Caco-2 (cell line): ENCODE results near the gene PCLAF. TPM values are rescaled to one million over a fixed set of nuclear protein-coding genes. Genes with fewer than 3 reads are reported as not detected.

Source experiments
- BruUV-seq: library from RNA; stranded (reverse); fragments of 400-500 nt; replicated peaks from 2 replicates; lab custom pipeline; 2021; lab: Mats Ljungman, UMichigan
- CTCF ChIA-PET: fragments of 300-600 bp; sonication (Branson Sonifier 250); formaldehyde crosslinking; loops from one replicate; lab custom pipeline; 2022; ENCODE audit warnings: antibody characterized with exemption; lab: Charles Lee
- POLR2A ChIA-PET: fragments of 300-600 bp; sonication (Branson Sonifier 250); formaldehyde crosslinking; loops from one replicate; lab custom pipeline; 2022; ENCODE audit warnings: antibody characterized with exemption; lab: Charles Lee
- DNase-seq, 2 experiments: peaks; one replicate each; pipeline versions ENCODE4 v3.0.0 to v3.0.0-alpha.2; 2020 to 2022
- H3K27me3 ChIP-seq: replicated peaks from 2 replicates; pipeline ENCODE4 v1.6.0; 2011; ENCODE audit warnings: low read length; ENCODE audit not compliant: control insufficient read depth, insufficient read depth
- H3K36me3 ChIP-seq: 2 replicates; pipeline ENCODE4 v1.5.1; 2011; ENCODE audit warnings: low read length; ENCODE audit not compliant: control insufficient read depth, insufficient read depth
- H3K4me1 ChIP-seq: fragments of 250-450 bp; sonication (Bioruptor Pico); 2 replicates; pipeline ENCODE4 v1.5.1; 2020; ENCODE audit warnings: mild to moderate bottlenecking
- H3K4me3 ChIP-seq: 2 replicates; pipeline ENCODE4 v1.5.1; 2011; ENCODE audit warnings: low read depth, mild to moderate bottlenecking, control low read depth, low read length
- H3K9me3 ChIP-seq: fragments of 250-450 bp; sonication (Bioruptor Pico); 2 replicates; pipeline ENCODE4 v1.5.1; 2020; ENCODE audit warnings: mild to moderate bottlenecking, moderate library complexity
- H3K27ac Mint-ChIP-seq: one replicate; pipeline ENCODE4 v1.8.0; 2022; ENCODE audit warnings: mixed read lengths; ENCODE audit not compliant: unreplicated experiment
- H3K27me3 Mint-ChIP-seq: one replicate; pipeline ENCODE4 v1.8.0; 2022; ENCODE audit warnings: mixed read lengths; ENCODE audit not compliant: insufficient read depth, unreplicated experiment
- H3K36me3 Mint-ChIP-seq: one replicate; pipeline ENCODE4 v1.8.0; 2022; ENCODE audit warnings: mild to moderate bottlenecking, mixed read lengths; ENCODE audit not compliant: insufficient read depth, unreplicated experiment
- H3K4me1 Mint-ChIP-seq: one replicate; pipeline ENCODE4 v1.8.0; 2022; ENCODE audit warnings: low read depth, mixed read lengths; ENCODE audit not compliant: unreplicated experiment
- H3K4me3 Mint-ChIP-seq: one replicate; pipeline ENCODE4 v1.8.0; 2022; ENCODE audit warnings: mild to moderate bottlenecking, moderate library complexity, mixed read lengths; ENCODE audit not compliant: unreplicated experiment
- H3K9me3 Mint-ChIP-seq: one replicate; pipeline ENCODE4 v1.8.0; 2022; ENCODE audit warnings: mixed read lengths; ENCODE audit not compliant: unreplicated experiment
- CTCF ChIP-seq, 2 experiments: fragments of 200-600 bp in 1 of 2; IDR thresholded peaks; 1 replicate in 1 of 2; 2 replicates in 1 of 2; pipeline versions ENCODE4 v1.5.1 to v1.8.0; 2011 to 2022; ENCODE audit warnings: antibody characterized with exemption in 1 of 2, control low read depth in 1 of 2, inconsistent platforms in 1 of 2, low read depth in 1 of 2, low read length in 1 of 2, mild to moderate bottlenecking in 1 of 2, moderate library complexity in 1 of 2; ENCODE audit not compliant: insufficient read depth in 1 of 2, severe bottlenecking in 1 of 2, unreplicated experiment in 1 of 2
- intact Hi-C: fragments of 100-400 bp; cut with micrococcal nuclease; formaldehyde crosslinking; loops from one replicate; pipeline ENCODE4 v1.10.0; 2022; ENCODE audit not compliant: unreplicated experiment
- total RNA-seq: library from RNA; stranded (reverse); gene quantifications from 2 replicates; pipeline ENCODE4 v1.2.3, GENCODE V29; 2022

The PCLAF gene
- total RNA-seq, 1 experiment from 2014 or later: 93.7 TPM

- no peaks in the 10 kb centered on the region for H3K36me3 ChIP-seq
These were observed 48.2 kb upstream of the PCLAF start for GRCh38 chr15:64429448-64429847.

GRCh38 chr15:64426845-64427465, 45.7 kb upstream of the PCLAF start:
- Histone ChIP-seq H3K9me3 (no peaks in the 10 kb centered on the region), H3K36me3 (no peaks in the 10 kb centered on the region; the same call in 1 of the 2 replicates), H3K27me3 (no peaks in the 10 kb centered on the region), H3K4me3 (no peak overlapping the region), H3K4me1 (peaks cover 5% of the 10 kb centered on the region; the same call in 1 of the 2 replicates)
- H3K4me1 Mint-ChIP-seq: no peaks in the 10 kb centered on the region
- peak overlapping the region; percentile 8 for H3K27ac Mint-ChIP-seq
- peak in 1 of 2 experiments; percentile 24 for TF ChIP-seq CTCF (IDR thresholded peaks at IDR 0.05; ENCODE audit: insufficient read depth in 1 of 2, low read depth in 1 of 2, low read length in 1 of 2, severe bottlenecking in 1 of 2, unreplicated experiment in 1 of 2)
- H3K4me3 Mint-ChIP-seq: no peak overlapping the region
- no TSS peak for BruUV-seq
- intact Hi-C loops: loop anchor here (1.0 to 2.0 kb wide), 3 partner anchors 227 to 302 kb away; no protein-coding TSS in a partner anchor
- ChIA-PET POLR2A (no interaction called here), CTCF (interaction anchor here (1.5 kb wide), 1 partner anchor 227 kb away, joined by 4 read pairs; no protein-coding TSS in a partner anchor)
- no peaks in the 10 kb centered on the region for H3K27me3 Mint-ChIP-seq
- peaks cover 30% of the 10 kb centered on the region for H3K36me3 Mint-ChIP-seq
- no peaks in the 10 kb centered on the region for H3K9me3 Mint-ChIP-seq
- peak in 1 of 2 experiments; percentile 18 for DNase-seq

More at GRCh38 chr15:64429448-64429847, 48.2 kb upstream of the PCLAF start:
- no peak for TF ChIP-seq CTCF (IDR thresholded peaks at IDR 0.05; ENCODE audit: insufficient read depth in 1 of 2, low read depth in 1 of 2, low read length in 1 of 2, severe bottlenecking in 1 of 2, unreplicated experiment in 1 of 2)
- intact Hi-C loops: no loop called here
- no TSS peak for BruUV-seq
- CTCF ChIA-PET: no interaction called here
- H3K4me3 ChIP-seq: no peak overlapping the region
- Mint-ChIP-seq H3K9me3 (no peaks in the 10 kb centered on the region), H3K4me1 (no peaks in the 10 kb centered on the region), H3K36me3 (peaks cover 16% of the 10 kb centered on the region), H3K27ac (no peak overlapping the region), H3K4me3 (no peak overlapping the region), H3K27me3 (no peaks in the 10 kb centered on the region)
- no peaks in the 10 kb centered on the region for H3K9me3 ChIP-seq
- DNase-seq: no peak
- POLR2A ChIA-PET: no interaction called here
- no peaks in the 10 kb centered on the region for H3K27me3 ChIP-seq
- H3K4me1 ChIP-seq: no peaks in the 10 kb centered on the region

GRCh38 chr15:64425221-64425620, 44.0 kb upstream of the PCLAF start:
- BruUV-seq: no TSS peak
- ChIA-PET CTCF (no interaction called here), POLR2A (no interaction called here)
- no peak for DNase-seq
- Histone ChIP-seq H3K4me3 (no peak overlapping the region), H3K9me3 (no peaks in the 10 kb centered on the region), H3K36me3 (no peaks in the 10 kb centered on the region; the same call in 1 of the 2 replicates), H3K4me1 (peaks cover 5% of the 10 kb centered on the region; the same call in 1 of the 2 replicates), H3K27me3 (no peaks in the 10 kb centered on the region)
- H3K36me3 Mint-ChIP-seq: peaks cover 39% of the 10 kb centered on the region
- H3K4me3 Mint-ChIP-seq: no peak overlapping the region
- no peak for TF ChIP-seq CTCF (IDR thresholded peaks at IDR 0.05; ENCODE audit: insufficient read depth in 1 of 2, low read depth in 1 of 2, low read length in 1 of 2, severe bottlenecking in 1 of 2, unreplicated experiment in 1 of 2)
- no peaks in the 10 kb centered on the region for H3K9me3 Mint-ChIP-seq
- intact Hi-C loops: no loop called here
- no peaks in the 10 kb centered on the region for H3K4me1 Mint-ChIP-seq
- no peak overlapping the region for H3K27ac Mint-ChIP-seq
- no peaks in the 10 kb centered on the region for H3K27me3 Mint-ChIP-seq
